ENCODE results near the gene NNT.
"Not testable (repeated sequence)": the region's sequence is repeated elsewhere in the genome, so short reads cannot be mapped to it uniquely, and the experiment has no call there.

The NNT gene

GRCh38 chr5:43702293-43702692, 99.3 kb downstream of the NNT start (continued):
- TF ChIP-seq, protein P1, sequence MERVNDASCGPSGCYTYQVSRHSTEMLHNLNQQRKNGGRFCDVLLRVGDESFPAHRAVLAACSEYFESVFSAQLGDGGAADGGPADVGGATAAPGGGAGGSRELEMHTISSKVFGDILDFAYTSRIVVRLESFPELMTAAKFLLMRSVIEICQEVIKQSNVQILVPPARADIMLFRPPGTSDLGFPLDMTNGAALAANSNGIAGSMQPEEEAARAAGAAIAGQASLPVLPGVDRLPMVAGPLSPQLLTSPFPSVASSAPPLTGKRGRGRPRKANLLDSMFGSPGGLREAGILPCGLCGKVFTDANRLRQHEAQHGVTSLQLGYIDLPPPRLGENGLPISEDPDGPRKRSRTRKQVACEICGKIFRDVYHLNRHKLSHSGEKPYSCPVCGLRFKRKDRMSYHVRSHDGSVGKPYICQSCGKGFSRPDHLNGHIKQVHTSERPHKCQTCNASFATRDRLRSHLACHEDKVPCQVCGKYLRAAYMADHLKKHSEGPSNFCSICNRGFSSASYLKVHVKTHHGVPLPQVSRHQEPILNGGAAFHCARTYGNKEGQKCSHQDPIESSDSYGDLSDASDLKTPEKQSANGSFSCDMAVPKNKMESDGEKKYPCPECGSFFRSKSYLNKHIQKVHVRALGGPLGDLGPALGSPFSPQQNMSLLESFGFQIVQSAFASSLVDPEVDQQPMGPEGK (CRISPR knock-in tag; IDR thresholded peaks at IDR 0.05; ENCODE audit: borderline replicate concordance) = no peak
- TF ChIP-seq ZC3H10 (CRISPR knock-in tag; IDR thresholded peaks at IDR 0.05) = no peak

- ATAC-seq = no peak
- TF ChIP-seq CSRNP3 (CRISPR knock-in tag; IDR thresholded peaks at IDR 0.05) = no peak
- TF ChIP-seq TCF4 (CRISPR knock-in tag; IDR thresholded peaks at IDR 0.05; ENCODE audit: borderline replicate concordance) = peak; percentile 72; the same call in 1 of the 2 replicates
These were observed 99.8 kb downstream of the NNT start for GRCh38 chr5:43702815-43703214.

- no peak for ATAC-seq
- TF ChIP-seq ZNF565 (CRISPR knock-in tag; conservative IDR thresholded peaks at IDR 0.05; ENCODE audit: low read depth) (no peak), ESRRG (CRISPR knock-in tag; IDR thresholded peaks at IDR 0.05) (no peak), ZNF8 (CRISPR knock-in tag; IDR thresholded peaks at IDR 0.05) (no peak), TSHZ2 (CRISPR knock-in tag; IDR thresholded peaks at IDR 0.05) (no peak), SNAI2 (CRISPR knock-in tag; IDR thresholded peaks at IDR 0.05) (no peak), RARB (CRISPR knock-in tag; IDR thresholded peaks at IDR 0.05) (no peak), PPARA (CRISPR knock-in tag; IDR thresholded peaks at IDR 0.05; ENCODE audit: borderline replicate concordance) (no peak), CSDC2 (CRISPR knock-in tag; IDR thresholded peaks at IDR 0.05) (no peak)
- TF ChIP-seq, protein P1 (CRISPR knock-in tag; IDR thresholded peaks at IDR 0.05; ENCODE audit: borderline replicate concordance) = no peak
- TF ChIP-seq, protein P2, sequence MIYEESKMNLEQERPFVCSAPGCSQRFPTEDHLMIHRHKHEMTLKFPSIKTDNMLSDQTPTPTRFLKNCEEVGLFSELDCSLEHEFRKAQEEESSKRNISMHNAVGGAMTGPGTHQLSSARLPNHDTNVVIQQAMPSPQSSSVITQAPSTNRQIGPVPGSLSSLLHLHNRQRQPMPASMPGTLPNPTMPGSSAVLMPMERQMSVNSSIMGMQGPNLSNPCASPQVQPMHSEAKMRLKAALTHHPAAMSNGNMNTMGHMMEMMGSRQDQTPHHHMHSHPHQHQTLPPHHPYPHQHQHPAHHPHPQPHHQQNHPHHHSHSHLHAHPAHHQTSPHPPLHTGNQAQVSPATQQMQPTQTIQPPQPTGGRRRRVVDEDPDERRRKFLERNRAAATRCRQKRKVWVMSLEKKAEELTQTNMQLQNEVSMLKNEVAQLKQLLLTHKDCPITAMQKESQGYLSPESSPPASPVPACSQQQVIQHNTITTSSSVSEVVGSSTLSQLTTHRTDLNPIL (CRISPR knock-in tag; IDR thresholded peaks at IDR 0.05; ENCODE audit: low read depth) = no peak
These were observed 101.3 kb downstream of the NNT start for GRCh38 chr5:43704243-43704642.

DNA sequence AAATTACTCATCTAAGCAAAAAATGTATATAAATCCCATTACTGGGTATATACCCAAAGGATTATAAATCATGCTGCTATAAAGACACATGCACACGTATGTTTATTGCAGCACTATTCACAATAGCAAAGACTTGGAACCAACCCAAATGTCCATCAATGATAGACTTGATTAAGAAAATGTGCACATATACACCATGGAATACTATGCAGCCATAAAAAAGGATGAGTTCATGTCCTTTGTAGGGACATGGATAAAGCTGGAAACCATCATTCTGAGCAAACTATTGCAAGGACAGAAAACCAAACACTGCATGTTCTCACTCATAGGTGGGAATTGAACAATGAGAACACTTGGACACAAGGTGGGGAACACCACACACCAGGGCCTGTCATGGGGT, 103.6 kb downstream of the NNT start:
- not testable (repeated sequence) for ATAC-seq

DNA sequence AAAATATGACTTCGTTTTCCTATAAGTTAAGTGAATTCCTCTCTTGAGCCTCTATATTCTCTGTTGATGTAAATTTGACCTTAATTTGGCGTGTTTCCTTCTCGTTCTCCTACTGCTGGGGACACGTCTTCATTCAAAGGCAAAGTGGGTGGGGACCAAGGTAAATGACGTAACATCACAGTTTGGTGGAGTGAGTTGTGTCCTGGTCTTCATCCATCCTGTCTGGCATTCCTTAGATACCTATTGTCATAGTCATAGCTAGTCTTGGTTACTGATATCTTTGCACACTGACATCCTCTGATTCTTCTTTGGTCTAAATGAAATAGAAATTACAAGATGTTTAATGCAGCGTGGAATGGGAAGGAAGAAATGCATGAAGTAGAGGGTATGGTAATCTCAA, 108.5 kb downstream of the NNT start:
- TF ChIP-seq ZNF565 (CRISPR knock-in tag; conservative IDR thresholded peaks at IDR 0.05; ENCODE audit: low read depth) (no peak), ISL1 (CRISPR knock-in tag; IDR thresholded peaks at IDR 0.05) (0 out of 2 replicates have a peak, but pooled peaks have one; percentile 10)
- ATAC-seq = peak; percentile 59; the same call in 2 of the 3 replicates

- ATAC-seq = no peak
- TF ChIP-seq CSDC2 (CRISPR knock-in tag; IDR thresholded peaks at IDR 0.05) (no peak), GLIS3 (CRISPR knock-in tag; IDR thresholded peaks at IDR 0.05) (no peak), ZC3H10 (CRISPR knock-in tag; IDR thresholded peaks at IDR 0.05) (no peak), TCF4 (CRISPR knock-in tag; IDR thresholded peaks at IDR 0.05; ENCODE audit: borderline replicate concordance) (no peak)
These were observed 109.1 kb downstream of the NNT start for GRCh38 chr5:43712081-43712480.

DNA sequence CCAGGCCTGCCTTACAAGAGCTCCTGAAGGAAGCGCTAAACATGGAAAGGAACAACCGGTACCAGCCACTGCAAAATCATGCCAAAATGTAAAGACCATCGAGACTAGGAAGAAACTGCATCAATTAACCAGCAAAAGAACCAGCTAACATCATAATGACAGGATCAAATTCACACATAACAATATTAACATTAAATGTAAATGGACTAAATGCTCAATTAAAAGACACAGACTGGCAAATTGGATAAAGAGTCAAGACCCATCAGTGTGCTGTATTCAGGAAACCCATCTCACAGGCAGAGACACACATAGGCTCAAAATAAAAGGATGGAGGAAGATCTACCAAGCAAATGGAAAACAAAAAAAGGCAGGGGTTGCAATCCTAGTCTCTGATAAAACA, 116.8 kb downstream of the NNT start:
- not testable (repeated sequence) for ATAC-seq
